Frontal cortex (tissue), 4 donors: ENCODE measurements around the gene SLC22A4. TPM values are rescaled to one million over a fixed set of nuclear protein-coding genes. Genes with fewer than 3 reads are reported as not detected.

Source experiments
- DNase-seq, 2 donors: peaks; one replicate each; pipeline ENCODE4 v3.0.0; 2012; ENCODE audit warnings: low spot score in 2 of 2
- FAIRE-seq: peaks from 2 replicates; lab custom pipeline; 2012; peaks lifted over from hg19 to GRCh38; lab: Jason Lieb, UNC
- total RNA-seq: library from RNA; depleted of rRNA; stranded (reverse); fragments of >200 nt; gene quantifications from one replicate; pipeline ENCODE4 v1.2.3, GENCODE V29; 2014
- donor health status: control.
- donor health status: control.
- donor health status: control.

SLC22A4 gene
- total RNA-seq, 1 donor from 2014 or later = 1.6 TPM

DNA sequence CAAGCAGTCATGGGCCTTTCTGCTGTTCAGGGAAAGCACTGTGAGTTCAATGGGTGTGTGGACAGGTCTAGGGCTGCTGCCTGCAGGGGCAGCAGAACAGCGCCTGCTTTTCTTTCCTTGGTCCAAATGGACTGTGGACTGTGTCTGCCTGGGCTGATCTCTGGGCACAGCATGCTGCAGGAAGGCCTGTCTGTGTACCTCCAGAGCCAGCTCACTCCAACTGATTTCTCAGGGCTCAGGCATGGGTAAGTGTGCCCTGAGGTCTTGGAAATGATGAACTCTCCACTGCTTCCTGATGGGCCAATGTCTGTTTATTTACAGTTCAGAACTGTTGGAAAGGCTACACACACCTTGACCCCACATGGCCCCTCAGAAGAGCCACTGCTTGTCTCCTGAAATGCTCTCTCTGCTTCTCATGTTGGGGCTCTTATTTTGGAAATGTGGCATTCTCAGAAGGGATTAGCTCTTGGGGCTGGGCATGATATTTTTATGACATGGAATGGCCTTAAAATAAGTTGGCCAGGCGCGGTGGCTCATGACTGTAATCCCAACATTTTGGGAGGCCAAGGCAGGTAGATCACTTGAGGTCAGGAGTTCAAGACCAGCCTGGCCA is 27.0 kb downstream of the SLC22A4 start:
- FAIRE-seq = no peak
- no peak for DNase-seq

DNA sequence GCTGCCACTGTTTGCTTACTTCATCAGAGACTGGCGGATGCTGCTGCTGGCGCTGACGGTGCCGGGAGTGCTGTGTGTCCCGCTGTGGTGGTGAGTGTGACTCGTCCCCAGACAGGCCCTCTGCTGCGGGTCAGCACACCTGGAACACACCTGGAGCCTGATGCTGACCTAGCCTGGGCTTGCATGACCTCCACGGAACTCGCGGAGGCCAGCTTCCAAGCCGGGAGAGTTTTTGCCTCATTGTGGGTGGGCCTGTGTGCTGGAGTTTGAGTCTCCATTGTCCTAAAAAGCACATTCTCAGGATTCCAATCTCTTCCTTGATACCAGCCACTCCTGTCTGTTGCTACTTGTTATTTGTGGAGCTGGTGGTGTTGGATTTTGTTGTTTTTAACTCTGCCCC is 28.1 kb downstream of the SLC22A4 start:
- no peak for DNase-seq
- no peak for FAIRE-seq

DNA sequence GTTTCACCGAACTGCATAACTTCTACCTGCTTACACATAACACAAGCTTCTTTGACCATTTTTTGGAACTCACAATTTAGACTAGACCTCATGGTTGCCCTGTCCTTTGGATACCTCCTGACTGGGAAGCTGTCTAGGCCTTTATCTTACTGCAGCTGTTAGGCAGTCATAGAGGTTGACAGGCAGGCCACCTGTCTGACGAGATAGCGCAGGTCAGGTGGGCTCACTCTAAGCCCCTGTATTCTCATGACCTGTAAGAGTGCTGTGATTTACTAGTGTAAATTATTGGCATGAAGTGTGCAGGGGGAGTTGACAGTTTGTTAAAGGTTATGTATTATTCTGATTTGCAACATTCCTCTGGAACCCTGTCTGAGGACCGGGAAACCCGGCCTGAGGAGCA is 29.0 kb downstream of the SLC22A4 start:
- no peak for DNase-seq
- no peak for FAIRE-seq

DNA sequence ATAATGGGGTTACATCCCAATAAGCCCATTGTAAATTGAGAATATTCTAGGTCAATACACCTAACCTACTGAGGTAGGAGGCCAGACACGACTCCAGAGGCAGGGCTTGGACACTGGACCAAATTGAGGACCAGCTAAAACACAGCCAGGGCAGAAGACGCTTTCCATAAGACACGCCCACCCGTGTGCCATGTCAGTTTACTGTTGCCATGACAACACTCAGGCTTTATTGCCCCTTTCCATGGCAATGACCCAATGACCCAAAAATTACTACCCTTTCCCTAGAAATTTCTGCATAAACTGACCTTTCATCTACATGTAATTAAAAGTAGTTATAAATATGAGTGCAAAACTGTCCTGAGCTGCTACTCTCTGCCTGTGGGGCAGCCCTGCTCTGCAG is 31.5 kb downstream of the SLC22A4 start:
- no peak for DNase-seq

DNA sequence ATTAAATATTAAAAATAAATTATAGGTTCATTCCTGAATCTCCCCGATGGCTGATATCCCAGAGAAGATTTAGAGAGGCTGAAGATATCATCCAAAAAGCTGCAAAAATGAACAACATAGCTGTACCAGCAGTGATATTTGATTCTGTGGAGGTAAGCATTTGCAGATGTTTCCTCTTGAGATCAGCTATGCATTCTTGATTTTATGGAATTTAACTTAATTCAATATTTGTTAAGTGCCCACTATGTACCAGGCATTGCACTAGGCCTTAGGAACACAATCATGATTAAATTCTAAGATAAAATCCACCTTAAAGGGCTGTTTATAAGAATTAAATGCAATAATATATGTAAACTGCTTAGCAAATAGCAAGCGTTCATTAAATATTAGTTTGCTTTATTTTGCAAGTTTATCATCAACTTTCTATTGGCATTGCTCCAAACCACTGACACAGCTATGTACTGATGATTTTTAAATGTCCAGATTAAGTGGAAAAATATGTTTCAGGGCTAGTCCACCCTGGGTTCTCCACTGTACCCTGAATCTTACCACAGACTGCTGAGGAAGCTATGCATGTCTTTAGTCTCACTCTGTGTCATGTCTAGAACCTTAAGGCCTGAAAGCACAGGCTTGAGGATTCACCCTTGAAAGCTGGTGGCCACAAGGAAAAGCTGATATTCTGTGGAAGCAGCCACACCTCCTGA is 33.2 kb downstream of the SLC22A4 start:
- FAIRE-seq (no peak), DNase-seq (no peak)

More for the DNA sequence above, 31.5 kb downstream of the SLC22A4 start:
- FAIRE-seq = no peak

DNA sequence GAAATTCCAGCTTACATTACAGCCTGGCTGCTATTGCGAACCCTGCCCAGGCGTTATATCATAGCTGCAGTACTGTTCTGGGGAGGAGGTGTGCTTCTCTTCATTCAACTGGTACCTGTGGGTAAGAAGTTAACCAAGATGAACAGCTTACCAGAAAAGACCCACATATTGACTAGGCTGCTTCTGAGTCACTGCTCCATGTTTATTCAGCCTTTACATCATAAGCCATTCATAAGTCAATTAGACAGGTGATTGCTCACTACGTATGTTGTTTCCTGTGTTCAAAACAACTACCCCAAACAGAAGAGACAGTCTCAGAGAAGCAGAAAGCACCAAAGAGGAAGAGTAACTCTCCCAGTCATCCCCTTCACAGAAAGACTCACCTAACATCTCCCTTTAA is 40.6 kb downstream of the SLC22A4 start:
- no peak for FAIRE-seq
- no peak for DNase-seq

DNA sequence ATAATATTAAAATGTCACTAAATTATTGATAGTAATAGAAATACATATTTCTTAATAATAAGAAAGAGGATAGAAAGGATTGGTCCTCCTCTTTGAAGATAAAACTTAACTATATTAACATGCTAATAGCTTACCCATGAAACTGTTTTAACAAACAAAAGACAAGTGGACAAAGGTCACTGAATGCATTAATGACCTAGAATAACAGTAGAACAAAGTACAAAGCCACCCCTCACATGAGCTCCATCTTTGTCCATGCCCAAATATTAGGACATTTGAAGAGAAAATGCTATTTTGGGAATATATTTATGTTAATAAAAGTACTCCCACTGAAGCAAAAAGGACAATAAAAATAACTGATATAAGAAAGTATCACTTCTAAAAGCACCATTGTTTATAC is 41.2 kb downstream of the SLC22A4 start:
- DNase-seq (no peak), FAIRE-seq (no peak)

DNA sequence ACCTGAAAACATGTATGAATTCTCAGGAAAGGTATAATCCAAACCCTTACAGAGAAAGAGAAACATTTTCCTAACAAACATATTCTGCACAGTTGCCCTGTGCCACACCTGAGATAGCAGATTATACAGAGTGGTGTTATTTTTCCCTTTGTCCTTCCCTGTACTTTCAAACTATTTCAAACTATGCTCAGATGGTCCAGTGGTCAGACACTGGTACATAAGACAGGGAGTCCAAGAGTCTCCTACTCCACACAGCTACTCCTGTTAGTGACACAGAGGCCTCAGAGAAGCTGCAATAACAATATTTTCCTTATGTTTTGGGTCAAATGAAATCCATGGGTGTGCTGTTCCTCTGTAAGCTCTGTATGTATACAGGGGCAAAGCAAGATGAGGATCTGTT is 45.3 kb downstream of the SLC22A4 start:
- DNase-seq (no peak), FAIRE-seq (no peak)

DNA sequence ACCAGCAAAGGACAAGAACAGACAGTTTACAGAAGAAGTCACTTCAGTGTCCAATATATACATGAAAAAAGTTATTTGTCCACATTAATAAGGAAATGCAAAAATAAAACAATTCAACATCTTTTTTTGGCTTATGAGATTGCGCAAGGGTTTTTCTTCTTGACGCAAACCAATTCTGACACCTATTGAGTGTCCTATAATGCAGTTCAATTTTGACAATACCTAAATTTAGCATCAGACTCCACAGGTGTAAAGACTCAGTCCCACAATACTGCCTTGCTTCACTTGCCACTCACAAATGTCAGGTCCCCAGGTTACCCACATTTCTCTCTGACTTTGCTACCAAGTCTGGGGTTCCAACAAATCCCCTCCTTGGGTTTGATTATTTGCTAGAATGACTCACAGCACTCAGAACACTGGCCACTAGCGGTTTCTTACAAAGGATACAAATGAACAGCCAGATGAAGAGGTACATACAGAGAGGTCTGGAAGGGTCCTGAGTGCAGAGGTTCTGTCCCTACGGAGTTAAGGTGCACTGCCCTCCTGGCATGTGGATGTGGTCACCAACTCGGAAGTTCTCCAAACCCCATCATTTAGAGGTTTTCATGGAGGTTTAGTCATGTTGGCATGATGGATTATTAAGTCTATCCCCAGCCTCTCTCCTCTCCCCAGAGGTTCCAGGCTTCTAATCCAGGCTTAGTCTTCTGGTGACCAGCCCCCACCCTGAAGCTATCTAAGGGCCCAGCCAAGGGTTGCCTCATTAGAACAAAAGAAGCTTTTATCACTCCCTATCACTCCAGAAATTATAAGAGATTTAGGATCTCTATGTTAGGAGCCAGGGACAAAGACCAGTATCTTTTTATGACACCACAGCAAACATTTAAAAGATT is 48.3 kb downstream of the SLC22A4 start:
- DNase-seq (no peak), FAIRE-seq (no peak)

DNA sequence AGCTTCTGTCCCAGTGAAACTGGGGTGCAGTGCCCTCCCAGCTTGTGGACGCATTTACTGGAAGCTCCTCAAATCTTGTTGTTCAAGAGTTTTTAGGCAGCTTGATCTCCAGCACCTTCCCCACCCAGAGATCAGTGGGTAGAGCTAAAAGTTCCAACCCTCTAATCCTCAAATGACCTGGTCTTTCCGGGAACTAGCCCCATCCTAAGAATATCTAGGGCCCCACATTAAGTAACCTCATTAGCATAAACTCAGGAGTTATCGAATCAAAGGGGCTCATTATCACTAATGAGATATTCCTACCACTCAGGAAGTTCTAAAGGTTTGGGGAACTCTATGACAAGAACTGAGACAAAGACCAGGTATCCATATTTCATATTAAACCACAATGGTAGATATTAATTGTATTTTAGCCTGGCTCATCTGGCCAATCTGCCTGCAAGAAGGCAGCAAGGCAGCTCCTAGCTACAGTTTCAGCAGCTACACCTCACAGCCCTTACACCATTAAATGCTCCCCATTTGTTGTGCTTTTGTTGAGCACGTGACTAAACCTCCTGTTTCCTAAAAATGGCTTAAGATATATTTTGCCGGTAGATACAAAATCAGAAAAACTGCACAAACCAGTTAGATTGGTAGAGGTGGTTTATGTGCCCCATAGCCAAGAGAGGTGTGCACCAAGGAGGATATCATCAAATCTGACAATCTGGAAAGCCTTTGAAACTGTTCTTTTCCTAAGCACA is 50.8 kb downstream of the SLC22A4 start:
- DNase-seq (no peak), FAIRE-seq (no peak)

DNA sequence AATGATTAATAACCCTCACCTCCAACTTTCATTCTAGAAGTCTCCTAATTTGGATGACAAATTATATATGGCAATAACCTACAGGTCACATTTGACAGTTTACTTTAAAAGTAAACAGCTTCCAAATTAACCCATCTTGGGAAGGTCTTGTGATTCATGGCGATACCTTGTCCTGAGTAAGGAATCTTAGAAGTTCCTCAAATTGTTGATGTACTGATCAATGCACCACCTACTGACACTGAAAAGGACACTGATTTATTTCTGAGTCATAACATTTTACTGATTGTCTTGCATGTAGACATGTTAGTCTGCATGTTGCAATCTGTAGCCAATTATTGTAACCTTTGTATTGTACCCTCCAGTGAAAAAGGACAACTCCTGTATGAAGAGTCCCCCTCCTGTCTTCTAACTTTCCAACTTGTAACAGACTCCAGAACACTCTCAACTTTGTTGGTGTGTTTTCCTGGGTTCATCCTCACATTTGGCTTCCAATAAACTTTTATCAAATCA is 59.3 kb downstream of the SLC22A4 start:
- FAIRE-seq (no peak), DNase-seq (no peak)

DNA sequence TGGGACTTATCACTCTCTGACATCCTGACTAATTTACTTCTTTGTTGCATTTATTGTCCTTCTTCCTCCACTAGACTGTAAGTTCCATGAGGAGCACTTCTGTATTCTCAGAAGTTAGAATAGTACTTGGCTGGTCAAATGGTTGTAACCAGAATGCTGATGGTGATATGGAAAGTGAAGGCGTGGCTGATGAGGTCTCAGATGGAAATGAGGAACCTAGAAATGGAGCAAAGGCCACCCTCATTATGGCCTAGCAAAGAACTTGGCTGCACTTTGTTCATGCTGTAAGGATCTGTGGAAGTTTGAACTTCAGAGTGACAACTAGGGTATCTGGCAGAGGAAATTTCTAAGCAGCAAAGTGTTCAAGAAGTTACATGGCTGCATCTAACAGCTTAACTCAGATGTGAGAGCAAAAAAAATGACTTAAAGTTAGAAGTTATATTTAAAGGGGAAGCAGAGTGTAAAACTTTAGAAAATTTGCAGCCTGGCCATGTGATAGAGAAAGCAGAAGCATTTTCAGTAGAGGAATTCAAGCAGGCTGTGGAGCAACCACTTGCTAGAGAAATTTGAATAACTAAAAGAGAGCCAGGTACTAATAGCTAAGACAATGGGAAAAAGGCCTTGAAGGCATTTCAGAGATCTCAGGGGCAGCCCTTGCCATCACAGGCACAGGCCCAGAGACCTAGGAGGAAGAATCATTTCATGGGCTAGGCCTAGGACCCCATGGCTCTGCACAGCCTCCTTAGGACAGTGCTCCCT is 60.4 kb downstream of the SLC22A4 start:
- FAIRE-seq (no peak), DNase-seq (no peak)

DNA sequence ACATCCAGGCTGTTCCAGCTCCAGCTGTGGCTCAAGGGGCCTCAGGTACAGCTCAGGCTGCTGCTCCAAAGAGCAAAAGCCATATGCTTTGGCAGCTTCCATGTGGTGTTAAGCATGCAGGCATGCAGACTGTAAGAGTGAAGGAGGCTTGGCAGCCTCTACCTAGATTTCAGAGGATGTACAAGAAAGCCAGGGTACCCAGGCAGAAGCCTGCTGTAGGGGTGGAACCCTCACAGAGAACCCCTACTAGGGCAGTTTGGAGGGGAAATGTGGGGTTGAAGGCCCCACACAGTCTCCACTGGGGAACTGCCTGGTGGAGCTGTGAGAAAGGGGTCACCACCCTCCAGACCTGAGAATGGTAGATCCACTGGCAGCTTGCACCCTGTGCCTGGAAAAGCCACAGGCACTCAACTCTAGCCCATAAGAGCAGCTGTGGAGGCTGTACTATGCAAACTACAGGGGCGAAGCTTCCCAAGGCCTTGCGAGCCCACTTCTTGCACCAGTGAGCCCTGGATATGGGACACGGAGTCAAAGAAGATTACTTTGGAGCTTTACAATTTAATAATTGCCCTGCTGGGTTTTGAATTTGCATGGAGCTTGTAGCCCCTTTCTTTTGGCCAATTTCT is 61.1 kb downstream of the SLC22A4 start:
- FAIRE-seq = no peak
- DNase-seq = no peak

DNA sequence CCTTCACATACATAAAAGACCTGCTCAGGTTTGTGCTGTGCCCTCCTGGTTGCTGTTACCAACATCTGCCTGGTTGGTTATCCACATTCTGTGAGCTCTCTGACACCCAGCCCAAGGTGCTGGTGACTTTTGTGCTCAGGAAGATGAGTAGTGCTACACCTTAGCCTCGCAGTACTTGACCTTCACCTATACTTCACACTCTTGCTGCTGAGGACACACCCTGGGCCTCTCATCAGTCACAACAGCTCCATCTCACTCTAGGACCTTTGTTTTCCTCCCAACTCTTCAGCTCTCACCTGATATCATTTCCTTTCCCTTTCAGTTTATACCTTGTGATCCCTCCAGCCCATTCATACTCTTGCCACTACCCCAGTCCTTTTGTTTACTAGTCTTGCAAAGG is 64.6 kb downstream of the SLC22A4 start:
- no peak for DNase-seq
- FAIRE-seq = no peak

DNA sequence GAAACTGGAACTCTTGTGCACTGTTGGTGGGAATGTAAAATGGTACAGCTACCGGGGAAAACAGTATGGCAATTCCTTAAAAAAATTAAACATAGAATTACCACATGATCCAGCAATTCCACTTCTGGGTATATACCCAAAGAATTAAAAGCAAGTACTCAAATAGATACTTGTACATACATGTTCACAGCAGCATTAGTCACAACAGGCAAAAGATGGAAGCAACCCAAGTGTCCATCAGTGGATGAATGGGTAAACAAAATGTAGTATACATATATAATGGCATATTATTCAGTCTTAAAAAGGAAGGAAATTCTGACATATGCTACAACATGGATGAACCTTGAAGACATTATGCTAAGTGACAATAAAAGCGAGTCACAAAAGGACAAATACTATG is 67.9 kb downstream of the SLC22A4 start:
- DNase-seq (no peak), FAIRE-seq (no peak)

DNA sequence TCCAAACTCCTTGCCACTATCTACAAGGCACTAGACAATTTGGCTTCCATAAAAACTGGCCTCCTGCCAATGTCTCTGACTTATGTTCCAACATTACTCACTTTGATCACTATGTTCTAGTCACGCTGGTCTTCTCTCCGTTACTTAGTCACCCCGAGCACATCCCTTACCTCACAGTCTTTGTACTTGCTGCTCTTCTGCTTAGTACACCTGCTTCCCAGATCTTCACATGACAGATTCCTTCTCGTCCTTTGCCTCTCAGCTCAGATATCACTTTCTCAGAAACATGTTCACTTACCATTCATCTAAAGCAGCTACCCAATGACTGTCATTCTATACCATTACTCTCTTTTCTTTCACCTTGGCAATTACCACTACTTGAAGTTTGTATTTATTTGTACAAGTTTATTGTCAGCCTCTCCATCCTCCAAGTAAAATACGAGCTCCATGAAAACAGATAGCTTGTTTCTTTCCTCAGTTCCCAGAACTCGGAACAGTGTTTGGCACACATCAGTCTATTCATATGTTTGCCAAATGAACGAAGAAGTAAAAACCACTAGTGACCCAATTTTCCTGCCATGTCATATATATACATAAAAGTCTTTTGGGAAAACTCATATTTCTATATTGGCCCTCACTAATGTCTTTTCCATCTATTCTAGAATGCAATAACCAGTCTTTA is 69.4 kb downstream of the SLC22A4 start:
- no peak for FAIRE-seq
- DNase-seq = no peak

DNA sequence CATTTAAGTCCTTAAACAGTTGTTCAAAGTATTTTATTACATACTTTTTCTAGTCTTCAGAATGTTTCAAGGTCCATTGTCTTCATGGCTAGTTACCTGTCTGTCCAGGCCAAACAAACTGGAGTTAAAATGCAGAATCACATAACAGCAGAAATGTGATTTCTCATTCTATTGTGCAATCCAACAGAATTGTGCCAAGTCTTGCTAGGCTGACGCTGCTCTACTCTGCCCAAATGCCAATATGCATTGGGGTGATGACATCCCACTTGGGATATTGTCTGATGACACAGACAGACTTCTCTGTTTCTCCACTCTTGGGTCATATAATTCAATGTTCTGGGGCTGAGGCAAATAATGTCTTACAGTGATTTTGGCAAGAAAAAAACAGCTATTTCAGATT is 70.1 kb downstream of the SLC22A4 start:
- no peak for FAIRE-seq

DNA sequence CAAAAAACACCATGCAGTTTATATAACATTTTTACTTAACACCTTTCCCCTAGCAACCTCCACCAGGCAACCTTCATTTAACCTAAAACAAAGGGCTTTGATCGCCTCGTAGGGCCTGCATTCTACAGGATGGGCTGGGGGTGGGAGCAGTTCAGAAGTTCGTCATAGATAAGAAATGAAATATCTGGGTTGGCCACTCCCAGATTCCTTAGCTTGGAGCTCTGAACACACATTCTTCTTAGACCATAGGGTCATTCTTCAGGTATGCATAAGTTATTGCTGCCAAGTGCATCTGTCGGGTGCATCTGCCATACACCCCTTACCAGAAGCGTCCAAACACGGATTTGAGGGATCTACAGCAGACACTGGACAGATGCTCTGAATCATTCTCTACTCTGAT is 71.0 kb downstream of the SLC22A4 start:
- FAIRE-seq = no peak

More for the DNA sequence above, 70.1 kb downstream of the SLC22A4 start:
- DNase-seq = no peak

More for the DNA sequence above, 71.0 kb downstream of the SLC22A4 start:
- DNase-seq = no peak
